Cardiac muscle cell (in vitro differentiated cells and primary cell): Measurements from ENCODE around the gene BCL11A. TPM values are rescaled to one million over a fixed set of nuclear protein-coding genes. Genes with fewer than 3 reads are reported as not detected.
A peak's percentile ranks its signal among the peaks of the same experiment; 100 is the strongest.

Experiments used
- DNase-seq, 2 donors: peaks; one replicate each; pipeline versions ENCODE4 v3.0.0 to v3.0.0-alpha.2; 2010 to 2017; ENCODE audit warnings: low read depth in 1 of 2, low spot score in 1 of 2
- H3K27ac ChIP-seq: fragments of 200-600 bp; sonication (generic); 2 replicates; pipeline ENCODE4 v1.5.1; 2016
- H3K27me3 ChIP-seq: fragments of 200-600 bp; sonication (generic); 2 replicates; pipeline ENCODE4 v1.6.0; 2016; ENCODE audit warnings: control low read depth
- H3K36me3 ChIP-seq: fragments of 200-600 bp; sonication (generic); 2 replicates; pipeline ENCODE4 v1.5.1; 2016; ENCODE audit warnings: control low read depth
- H3K4me1 ChIP-seq: fragments of 200-600 bp; sonication (generic); 2 replicates; pipeline ENCODE4 v1.8.1; 2017; ENCODE audit warnings: low read depth, mild to moderate bottlenecking, mixed run types
- H3K4me3 ChIP-seq: fragments of 200-600 bp; sonication (generic); 2 replicates; pipeline ENCODE4 v1.5.1; 2016; ENCODE audit warnings: mild to moderate bottlenecking
- H3K9me3 ChIP-seq: fragments of 200-600 bp; sonication (generic); 2 replicates; pipeline ENCODE4 v1.5.1; 2017; ENCODE audit warnings: low read depth, mild to moderate bottlenecking, control low read depth
- polyA plus RNA-seq: library from polyadenylated mRNA; unstranded; fragments of >200 nt; fragmentation: Nextera tagmentation; extraction: Ambion mirVana; gene quantifications from 2 replicates; pipeline ENCODE4 v1.2.1, GENCODE V29; 2016
- total RNA-seq: library from RNA; depleted of rRNA; stranded (reverse); fragments of >200 nt; gene quantifications from 2 replicates; pipeline ENCODE4 v1.2.3, GENCODE V29; 2016
- TF ChIP-seq, protein P1 (sequence below): IDR thresholded peaks from 2 replicates; pipeline ENCODE4 v1.5.1; 2012; ENCODE audit warnings: low read depth, mild to moderate bottlenecking, low read length

The BCL11A gene
- total and polyA plus RNA-seq, 2 experiments from 2014 or later: 15.7 to 19.8 TPM

DNA sequence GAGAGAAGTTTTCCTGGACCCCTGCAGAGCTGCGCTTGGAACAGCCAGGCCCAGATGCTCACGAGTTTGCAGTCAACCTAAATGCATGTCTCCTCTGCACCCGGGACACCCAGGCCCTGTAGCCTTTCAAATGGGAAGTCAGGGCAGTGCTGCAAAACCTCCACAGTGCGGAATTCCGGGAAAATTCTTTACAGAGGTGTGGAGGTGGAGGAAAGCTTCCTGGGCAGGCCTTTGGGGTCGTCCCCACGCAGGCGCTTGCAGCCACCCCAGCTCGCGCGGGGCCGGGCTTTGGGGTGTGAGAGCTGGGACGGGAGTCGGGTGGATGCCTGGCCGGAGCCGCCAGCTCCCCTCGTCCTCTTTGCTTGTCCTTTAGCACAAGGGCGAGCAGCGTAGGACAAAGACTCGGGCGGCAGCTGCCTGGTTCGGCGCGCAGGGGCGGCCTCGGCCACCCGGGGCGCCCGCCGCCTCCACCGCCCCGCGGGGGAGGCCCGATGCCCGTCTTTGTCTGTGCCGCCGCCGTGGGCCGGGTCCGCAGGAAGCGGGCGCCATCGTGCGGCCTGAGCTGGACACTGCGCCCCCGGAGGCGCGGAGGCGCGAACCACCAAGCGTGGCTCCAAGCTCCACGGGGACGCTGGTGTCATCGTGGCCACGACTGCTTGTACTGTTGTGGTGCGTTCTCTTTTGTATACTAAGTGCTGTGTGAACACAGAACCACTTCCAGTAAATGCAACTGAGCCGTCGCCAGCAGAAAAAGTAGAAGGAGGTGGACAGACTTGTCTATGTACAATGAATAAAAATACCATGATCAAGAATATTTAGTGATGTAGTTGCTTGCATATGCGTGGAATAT, 28.2 kb upstream of the BCL11A start:
- DNase-seq: peak; percentile 61 to 80
- no peaks in the 10 kb centered on the region for H3K4me1 ChIP-seq
- H3K27ac ChIP-seq: no peak overlapping the region
- no peaks in the 10 kb centered on the region for H3K36me3 ChIP-seq
- TF ChIP-seq, protein P1, sequence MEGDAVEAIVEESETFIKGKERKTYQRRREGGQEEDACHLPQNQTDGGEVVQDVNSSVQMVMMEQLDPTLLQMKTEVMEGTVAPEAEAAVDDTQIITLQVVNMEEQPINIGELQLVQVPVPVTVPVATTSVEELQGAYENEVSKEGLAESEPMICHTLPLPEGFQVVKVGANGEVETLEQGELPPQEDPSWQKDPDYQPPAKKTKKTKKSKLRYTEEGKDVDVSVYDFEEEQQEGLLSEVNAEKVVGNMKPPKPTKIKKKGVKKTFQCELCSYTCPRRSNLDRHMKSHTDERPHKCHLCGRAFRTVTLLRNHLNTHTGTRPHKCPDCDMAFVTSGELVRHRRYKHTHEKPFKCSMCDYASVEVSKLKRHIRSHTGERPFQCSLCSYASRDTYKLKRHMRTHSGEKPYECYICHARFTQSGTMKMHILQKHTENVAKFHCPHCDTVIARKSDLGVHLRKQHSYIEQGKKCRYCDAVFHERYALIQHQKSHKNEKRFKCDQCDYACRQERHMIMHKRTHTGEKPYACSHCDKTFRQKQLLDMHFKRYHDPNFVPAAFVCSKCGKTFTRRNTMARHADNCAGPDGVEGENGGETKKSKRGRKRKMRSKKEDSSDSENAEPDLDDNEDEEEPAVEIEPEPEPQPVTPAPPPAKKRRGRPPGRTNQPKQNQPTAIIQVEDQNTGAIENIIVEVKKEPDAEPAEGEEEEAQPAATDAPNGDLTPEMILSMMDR: peak; percentile 86
- no peaks in the 10 kb centered on the region for H3K9me3 ChIP-seq
- H3K4me3 ChIP-seq: peak overlapping the region; percentile 35
- H3K27me3 ChIP-seq: peaks cover 60% of the 10 kb centered on the region

GRCh38 chr2:60577682-60578283, 24.3 kb upstream of the BCL11A start:
- Histone ChIP-seq H3K27ac (no peak overlapping the region), H3K27me3 (peaks cover 44% of the 10 kb centered on the region)
- DNase-seq: no peak

GRCh38 chr2:60573251-60573650, 19.8 kb upstream of the BCL11A start:
- Histone ChIP-seq H3K9me3 (no peaks in the 10 kb centered on the region), H3K27me3 (peaks cover 39% of the 10 kb centered on the region), H3K4me1 (no peaks in the 10 kb centered on the region), H3K4me3 (no peak overlapping the region), H3K27ac (no peak overlapping the region), H3K36me3 (no peaks in the 10 kb centered on the region)
- DNase-seq: no peak
- TF ChIP-seq, protein P1: no peak

More at GRCh38 chr2:60577682-60578283, 24.3 kb upstream of the BCL11A start:
- no peaks in the 10 kb centered on the region for H3K9me3 ChIP-seq
- no peaks in the 10 kb centered on the region for H3K4me1 ChIP-seq
- no peak overlapping the region for H3K4me3 ChIP-seq
- no peaks in the 10 kb centered on the region for H3K36me3 ChIP-seq
- TF ChIP-seq, protein P1: no peak

DNA sequence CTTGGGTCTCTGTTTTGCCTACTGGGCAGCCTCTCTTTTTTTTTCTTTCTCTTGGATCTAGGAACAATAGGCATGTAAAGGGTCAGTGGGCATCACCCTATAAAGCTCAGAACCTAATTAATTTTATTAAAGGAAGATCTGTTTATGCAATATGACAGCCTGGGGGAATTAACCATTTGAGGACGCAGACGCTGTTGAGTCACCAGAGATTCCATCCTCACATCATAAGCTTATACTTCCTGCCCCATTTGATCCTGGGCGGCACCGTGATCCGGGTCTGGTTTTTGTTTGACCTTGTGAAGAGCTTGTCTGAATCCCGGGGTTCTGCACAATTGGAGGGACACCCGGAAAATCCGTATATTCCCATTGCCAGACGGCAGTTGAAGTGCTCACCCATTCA, 16.8 kb upstream of the BCL11A start:
- DNase-seq: no peak
- no peak overlapping the region for H3K27ac ChIP-seq
- no peak overlapping the region for H3K4me3 ChIP-seq
- no peaks in the 10 kb centered on the region for H3K36me3 ChIP-seq
- no peaks in the 10 kb centered on the region for H3K4me1 ChIP-seq
- TF ChIP-seq, protein P1: no peak
- peaks cover 63% of the 10 kb centered on the region for H3K27me3 ChIP-seq
- H3K9me3 ChIP-seq: no peaks in the 10 kb centered on the region

DNA sequence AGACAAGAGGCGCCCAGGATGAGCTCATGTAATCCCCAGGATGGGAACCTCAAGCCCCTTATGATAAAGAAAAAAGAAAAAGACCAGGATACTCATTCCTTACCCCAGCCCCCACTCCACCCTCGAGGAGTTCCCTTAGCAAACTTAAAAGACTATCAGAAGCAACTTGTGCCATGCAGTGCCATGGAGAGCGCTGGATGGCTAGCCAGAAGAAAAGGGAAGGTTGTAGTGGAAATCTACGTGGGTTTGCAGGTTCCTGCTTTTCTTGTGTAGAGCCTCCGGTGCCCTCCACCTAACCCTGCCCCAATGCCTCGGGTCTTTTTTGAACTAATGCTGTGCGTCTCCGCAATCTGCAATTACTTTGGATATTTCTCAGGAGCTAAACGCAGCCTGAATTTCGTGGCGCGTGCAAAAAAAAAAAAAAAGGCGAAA, 16.2 kb upstream of the BCL11A start:
- TF ChIP-seq, protein P1: no peak
- Histone ChIP-seq H3K36me3 (no peaks in the 10 kb centered on the region), H3K27ac (no peak overlapping the region), H3K27me3 (peaks cover 66% of the 10 kb centered on the region), H3K4me1 (no peaks in the 10 kb centered on the region), H3K9me3 (no peaks in the 10 kb centered on the region), H3K4me3 (peak overlapping the region; percentile 21)
- DNase-seq: peak in 1 of 2 donors; percentile 2
